H1 (cell line): ENCODE results near the gene ARHGAP26.
A peak's percentile ranks its signal among the peaks of the same experiment; 100 is the strongest.

Experiments used
- ATF2 ChIP-seq: IDR thresholded peaks from 2 replicates; pipeline ENCODE4 v1.6.1; 2012; ENCODE audit warnings: low read length, inconsistent platforms
- CTCF ChIP-seq, 3 experiments: IDR thresholded peaks; 1 replicate in 2 of 3; 2 replicates in 1 of 3; pipeline versions ENCODE4 v1.5.1 to v1.6.1; 2011; ENCODE audit warnings: low read length in 3 of 3, mild to moderate bottlenecking in 3 of 3, inconsistent platforms in 2 of 3, low read depth in 1 of 3, moderate library complexity in 1 of 3; ENCODE audit not compliant: insufficient read depth in 1 of 3; ENCODE audit errors: control extremely low read depth in 1 of 3
- HDAC2 ChIP-seq, 2 experiments: fragments of 300-600 bp in 1 of 2; sonication (generic) in 1 of 2; IDR thresholded peaks; 2 replicates each; pipeline ENCODE4 v1.6.1; 2011 to 2012; ENCODE audit warnings: low read depth in 2 of 2, low read length in 2 of 2, mild to moderate bottlenecking in 2 of 2, moderate library complexity in 2 of 2, borderline replicate concordance in 1 of 2, inconsistent platforms in 1 of 2
- MAX ChIP-seq: IDR thresholded peaks from 2 replicates; pipeline ENCODE4 v1.6.1; 2012; ENCODE audit warnings: inconsistent platforms
- POLR2A ChIP-seq, 2 experiments: IDR thresholded peaks; 1 replicate in 1 of 2; 2 replicates in 1 of 2; pipeline ENCODE4 v1.6.1; 2011; ENCODE audit warnings: low read depth in 2 of 2, low read length in 2 of 2, mild to moderate bottlenecking in 2 of 2; ENCODE audit errors: control extremely low read depth in 1 of 2
- POLR2AphosphoS5 ChIP-seq: IDR thresholded peaks from 2 replicates; pipeline ENCODE4 v1.6.1; 2011; ENCODE audit warnings: low read depth, low read length
- RAD21 ChIP-seq, 2 experiments: IDR thresholded peaks in 1 of 2; conservative IDR thresholded peaks in 1 of 2; 2 replicates each; pipeline ENCODE4 v1.6.1; 2011; ENCODE audit warnings: low read depth in 2 of 2, low read length in 2 of 2, improper control_type of control experiment in 1 of 2, inconsistent platforms in 1 of 2, mild to moderate bottlenecking in 1 of 2, moderate library complexity in 1 of 2
- RFX5 ChIP-seq: IDR thresholded peaks from 2 replicates; pipeline ENCODE4 v1.6.1; 2011; ENCODE audit warnings: low read depth, low read length, improper control_type of control experiment, borderline replicate concordance
- SUZ12 ChIP-seq: fragments of 200-600 bp; sonication (generic); IDR thresholded peaks from 2 replicates; pipeline ENCODE4 v1.6.1; 2012; ENCODE audit warnings: mild to moderate bottlenecking, inconsistent platforms, low read length, moderate library complexity, mixed read lengths
- TAF1 ChIP-seq: IDR thresholded peaks from 2 replicates; pipeline ENCODE4 v1.6.1; 2011; ENCODE audit warnings: mild to moderate bottlenecking, low read depth, low read length
- USF2 ChIP-seq: IDR thresholded peaks from 2 replicates; pipeline ENCODE4 v1.6.1; 2011; ENCODE audit warnings: low read length, improper control_type of control experiment

GRCh38 chr5:143106174-143106573 is 336.0 kb downstream of the ARHGAP26 start:
- peak; percentile 19 to 33 (median 33) for TF ChIP-seq CTCF (IDR thresholded peaks at IDR 0.05; ENCODE audit: control extremely low read depth in 1 of 3, insufficient read depth in 1 of 3, low read depth in 1 of 3, low read length in 3 of 3)
- no peak for TF ChIP-seq HDAC2 (IDR thresholded peaks at IDR 0.05; ENCODE audit: borderline replicate concordance in 1 of 2, low read depth in 2 of 2, low read length in 2 of 2)
- TF ChIP-seq MAX: no peak
- TF ChIP-seq TAF1: no peak
- no peak for TF ChIP-seq SUZ12
- TF ChIP-seq USF2: no peak
- no peak for TF ChIP-seq POLR2AphosphoS5
- TF ChIP-seq POLR2A (IDR thresholded peaks at IDR 0.05; ENCODE audit: control extremely low read depth in 1 of 2, low read depth in 2 of 2, low read length in 2 of 2): no peak
- no peak for TF ChIP-seq RFX5
- TF ChIP-seq RAD21 (IDR thresholded peaks at IDR 0.05 in 1 of 2, conservative IDR thresholded peaks at IDR 0.05 in 1 of 2; ENCODE audit: low read depth in 2 of 2, low read length in 2 of 2): peak; percentile 59 to 64
- TF ChIP-seq ATF2: no peak
